Measurements from ENCODE around the gene APBA2. TPM values are rescaled to one million over a fixed set of nuclear protein-coding genes. Genes with fewer than 3 reads are reported as not detected.

The APBA2 gene
- total RNA-seq, 1 donor from 2014 or later, result 5.3 TPM

GRCh38 chr15:29054171-29055045 lies 168.6 kb downstream of the APBA2 start:
- Histone ChIP-seq H3K36me3 (ENCODE audit: control insufficient read depth, insufficient read depth, low read length) (no peaks in the 10 kb centered on the region), H3K27me3 (ENCODE audit: control insufficient read depth, insufficient read depth, low read length) (no peaks in the 10 kb centered on the region), H3K4me3 (ENCODE audit: low read depth, low read length) (no peak overlapping the region)
- DNase-seq (ENCODE audit: low read depth), result no peak
- no peak for FAIRE-seq
- TF ChIP-seq CTCF (IDR thresholded peaks at IDR 0.05; ENCODE audit: insufficient read depth, low read length, severe bottlenecking), result no peak

GRCh38 chr15:29055876-29056275 lies 170.1 kb downstream of the APBA2 start:
- no peak for TF ChIP-seq CTCF (IDR thresholded peaks at IDR 0.05; ENCODE audit: insufficient read depth, low read length, severe bottlenecking)
- Histone ChIP-seq H3K4me3 (ENCODE audit: low read depth, low read length) (no peak overlapping the region), H3K36me3 (ENCODE audit: control insufficient read depth, insufficient read depth, low read length) (no peaks in the 10 kb centered on the region), H3K27me3 (ENCODE audit: control insufficient read depth, insufficient read depth, low read length) (no peaks in the 10 kb centered on the region)
- DNase-seq (ENCODE audit: low read depth), result no peak
- no peak for FAIRE-seq

- H3K36me3 ChIP-seq (ENCODE audit: control insufficient read depth, insufficient read depth, low read length), result no peaks in the 10 kb centered on the region
- no peak for TF ChIP-seq CTCF (IDR thresholded peaks at IDR 0.05; ENCODE audit: insufficient read depth, low read length, severe bottlenecking)
- no peak overlapping the region for H3K4me3 ChIP-seq (ENCODE audit: low read depth, low read length)
- DNase-seq (ENCODE audit: low read depth) (no peak), FAIRE-seq (no peak)
- no peaks in the 10 kb centered on the region for H3K27me3 ChIP-seq (ENCODE audit: control insufficient read depth, insufficient read depth, low read length)
Observed at GRCh38 chr15:29056839-29057450, 171.2 kb downstream of the APBA2 start.

- H3K4me3 ChIP-seq (ENCODE audit: low read depth, low read length), result no peak overlapping the region
- FAIRE-seq, result no peak
- H3K27me3 ChIP-seq (ENCODE audit: control insufficient read depth, insufficient read depth, low read length), result no peaks in the 10 kb centered on the region
- no peak for TF ChIP-seq CTCF (IDR thresholded peaks at IDR 0.05; ENCODE audit: insufficient read depth, low read length, severe bottlenecking)
- H3K36me3 ChIP-seq (ENCODE audit: control insufficient read depth, insufficient read depth, low read length), result no peaks in the 10 kb centered on the region
- DNase-seq (ENCODE audit: low read depth), result no peak
Observed at GRCh38 chr15:29057856-29058255, 172.1 kb downstream of the APBA2 start.

GRCh38 chr15:29058903-29059539 lies 173.2 kb downstream of the APBA2 start:
- no peak for FAIRE-seq
- Histone ChIP-seq H3K4me3 (ENCODE audit: low read depth, low read length) (no peak overlapping the region), H3K36me3 (ENCODE audit: control insufficient read depth, insufficient read depth, low read length) (no peaks in the 10 kb centered on the region), H3K27me3 (ENCODE audit: control insufficient read depth, insufficient read depth, low read length) (no peaks in the 10 kb centered on the region)
- DNase-seq (ENCODE audit: low read depth), result no peak
- TF ChIP-seq CTCF (IDR thresholded peaks at IDR 0.05; ENCODE audit: insufficient read depth, low read length, severe bottlenecking), result no peak
